MV-4-11 (cell line): ENCODE data around the gene TRIM9.

Experiments used
- DNase-seq: peaks from one replicate; lab custom pipeline; 2025; lab: John Stamatoyannopoulos, UW

TRIM9 gene

DNA sequence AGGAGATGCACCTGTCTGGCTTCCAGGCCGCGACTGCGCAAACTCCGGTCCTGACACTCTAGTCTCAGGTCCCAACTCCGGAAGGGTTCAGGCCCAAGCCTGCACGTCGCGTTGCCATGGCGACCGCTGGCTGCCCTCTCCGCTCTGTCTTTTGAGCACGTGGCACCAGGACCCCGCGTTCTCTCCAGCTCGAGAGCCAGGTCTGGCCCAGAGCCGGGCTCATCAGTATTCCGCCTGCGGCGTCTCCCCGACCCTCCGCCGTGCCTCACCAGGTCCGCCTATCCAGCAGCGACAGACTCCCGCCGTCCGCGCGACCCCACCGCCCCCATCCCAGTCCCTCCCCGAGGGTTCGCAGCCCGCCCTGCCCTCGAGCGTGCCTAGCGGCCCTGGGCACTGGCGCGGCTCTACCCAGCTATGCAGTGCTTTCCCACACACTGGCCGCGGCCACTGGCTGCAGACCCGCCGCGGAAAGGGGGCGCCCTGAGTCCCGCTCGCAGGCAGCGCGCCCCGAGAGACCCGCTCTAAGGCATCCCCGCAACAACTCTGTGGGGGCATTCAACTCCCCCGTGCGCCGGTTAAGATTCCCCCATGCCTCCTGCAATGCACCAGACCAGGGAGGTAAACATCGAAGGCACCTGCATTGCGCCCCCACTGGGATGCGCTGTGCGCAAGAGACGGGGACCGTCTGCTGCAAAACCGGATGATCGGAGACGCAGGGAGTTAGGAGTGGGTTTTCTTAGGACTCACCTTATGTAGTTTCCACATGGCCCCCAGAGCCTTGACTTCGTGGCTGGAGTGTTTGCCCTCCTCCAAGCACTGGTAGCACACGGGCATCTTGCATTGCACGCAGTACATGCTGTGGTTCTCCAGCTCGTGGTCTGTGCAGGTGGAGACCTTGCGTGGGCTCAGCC is 1.3 kb downstream of the TRIM9 start:
- peak; percentile 2 for DNase-seq

DNA sequence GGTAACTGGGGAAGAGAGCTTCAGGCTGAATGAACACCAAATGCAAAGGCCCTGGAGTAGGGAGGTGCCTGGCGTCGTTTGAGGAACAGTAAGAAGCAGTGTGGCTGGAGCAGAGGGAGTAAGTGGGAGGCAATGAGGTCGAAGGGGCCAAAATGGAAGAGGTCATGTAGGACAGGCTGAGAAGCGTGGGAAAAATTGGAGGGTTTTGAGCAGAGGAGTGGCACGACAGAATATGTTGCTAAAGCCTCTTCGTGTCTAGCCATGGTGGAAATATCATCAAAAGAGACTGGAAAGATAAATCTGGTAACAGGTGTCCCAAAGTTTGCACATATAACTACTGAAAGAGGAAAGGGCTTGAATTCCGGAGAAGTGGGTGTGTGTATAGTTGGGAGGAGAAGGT is 1.9 kb downstream of the TRIM9 start:
- DNase-seq: no peak

DNA sequence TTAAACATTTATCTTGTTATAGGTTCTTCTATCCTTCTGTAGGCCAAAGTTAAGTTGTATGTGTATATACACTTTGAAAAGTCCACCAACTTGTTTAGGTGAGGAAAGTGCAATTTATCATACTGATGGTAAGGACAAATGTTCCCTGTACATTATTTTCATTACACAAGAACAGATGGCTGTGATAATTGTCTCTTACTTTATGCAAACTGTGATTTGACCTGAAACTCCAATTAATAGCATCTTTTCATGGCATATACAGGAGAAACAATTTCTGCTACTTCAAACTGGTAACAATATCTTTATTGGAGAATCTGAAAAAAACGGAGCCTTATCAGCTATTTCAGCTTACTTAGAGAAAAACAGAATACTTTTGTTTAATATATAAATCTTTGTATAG is 5.6 kb downstream of the TRIM9 start:
- no peak for DNase-seq

DNA sequence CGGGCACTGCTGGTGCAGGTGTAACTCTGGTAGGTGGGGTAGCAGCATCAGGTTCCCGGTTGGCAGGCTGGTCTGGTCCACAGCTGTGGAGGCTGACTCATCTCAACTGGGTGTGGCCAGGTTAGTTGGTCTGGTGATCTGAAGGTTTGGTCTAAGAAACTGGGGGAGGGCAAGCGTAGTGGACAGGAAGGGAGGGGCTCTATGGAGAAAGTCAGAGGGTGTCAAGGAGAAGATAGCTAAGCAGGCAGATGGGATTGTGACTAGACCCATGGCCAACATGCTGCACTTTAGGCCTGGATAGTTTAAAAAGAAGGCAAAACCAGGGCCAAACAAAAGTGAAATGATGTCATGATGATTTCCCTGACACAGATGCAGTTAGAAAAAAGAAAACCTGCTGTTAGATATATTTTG is 7.9 kb downstream of the TRIM9 start:
- DNase-seq: peak; percentile 2

DNA sequence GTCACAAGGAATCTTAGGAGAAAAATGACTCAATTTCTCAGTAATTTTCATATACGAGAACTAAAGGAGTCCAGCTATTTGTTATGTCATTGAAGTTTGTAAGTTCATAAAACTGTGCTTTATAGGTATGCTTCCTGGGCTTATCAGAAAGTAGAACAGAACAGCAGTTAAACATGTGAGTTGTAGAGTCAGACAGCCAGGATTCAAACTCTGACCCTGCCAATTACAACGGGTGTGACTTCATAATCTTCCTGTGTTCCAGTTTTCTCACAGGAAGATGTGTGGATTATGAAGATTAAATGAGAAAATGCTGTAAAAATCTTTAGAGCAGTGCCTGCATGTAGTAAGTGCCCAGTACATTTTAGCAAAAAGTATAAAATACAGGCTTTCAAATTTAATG is 8.9 kb downstream of the TRIM9 start:
- no peak for DNase-seq

DNA sequence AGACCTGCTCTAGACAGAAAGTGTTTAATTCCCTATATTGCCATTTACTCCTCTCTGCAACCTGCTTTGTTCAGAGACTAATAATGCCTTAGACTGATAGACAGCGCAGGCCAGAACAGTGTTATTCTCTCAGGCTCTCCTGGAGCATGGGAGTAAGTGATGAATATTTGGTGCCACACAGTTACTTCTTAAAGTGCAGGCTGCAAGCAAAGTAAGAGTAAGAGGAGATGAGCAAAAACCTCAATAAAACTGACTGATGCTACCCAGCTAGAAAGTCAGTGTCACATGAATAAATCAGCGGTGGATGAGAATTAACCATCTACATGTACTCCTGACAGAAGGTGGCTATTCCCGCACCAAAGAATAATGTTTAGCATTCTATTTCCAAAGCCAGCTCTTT is 9.9 kb downstream of the TRIM9 start:
- no peak for DNase-seq

DNA sequence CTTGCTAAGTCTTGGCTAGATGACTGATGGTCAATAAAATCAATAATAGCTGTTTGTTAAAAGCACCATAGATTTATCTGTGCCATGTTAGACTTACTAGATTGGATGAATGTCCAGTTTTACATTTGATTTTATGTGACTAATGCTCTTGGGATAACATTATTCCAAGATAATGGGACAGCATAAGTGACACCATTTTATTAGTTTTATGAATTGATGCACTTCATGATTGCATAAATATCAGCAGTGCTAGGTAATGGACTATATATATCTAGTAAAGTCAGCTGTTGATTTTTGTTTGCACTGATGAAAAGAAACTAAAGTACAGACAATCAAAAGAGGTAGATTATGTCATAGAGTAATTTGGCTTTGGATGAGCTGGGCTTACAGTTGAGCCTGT is 10.4 kb downstream of the TRIM9 start:
- no peak for DNase-seq

DNA sequence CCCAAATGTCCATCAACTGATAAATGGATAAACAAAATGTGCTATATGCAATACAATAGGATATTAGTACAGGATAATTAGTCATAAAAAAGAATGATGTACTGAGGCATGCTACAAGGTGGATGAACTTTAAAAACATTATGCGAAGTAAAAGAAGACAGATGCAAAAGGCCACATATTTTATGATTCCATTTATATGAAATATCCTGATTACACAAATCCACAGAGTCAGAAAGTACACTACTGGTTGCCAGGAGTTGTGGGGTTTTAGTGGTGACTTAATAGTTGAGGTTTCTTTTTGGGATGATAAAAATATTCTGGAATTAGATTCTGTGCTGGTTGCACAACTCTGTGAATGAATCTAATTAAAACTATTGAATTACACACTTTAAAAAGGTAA is 12.6 kb downstream of the TRIM9 start:
- DNase-seq: no peak

DNA sequence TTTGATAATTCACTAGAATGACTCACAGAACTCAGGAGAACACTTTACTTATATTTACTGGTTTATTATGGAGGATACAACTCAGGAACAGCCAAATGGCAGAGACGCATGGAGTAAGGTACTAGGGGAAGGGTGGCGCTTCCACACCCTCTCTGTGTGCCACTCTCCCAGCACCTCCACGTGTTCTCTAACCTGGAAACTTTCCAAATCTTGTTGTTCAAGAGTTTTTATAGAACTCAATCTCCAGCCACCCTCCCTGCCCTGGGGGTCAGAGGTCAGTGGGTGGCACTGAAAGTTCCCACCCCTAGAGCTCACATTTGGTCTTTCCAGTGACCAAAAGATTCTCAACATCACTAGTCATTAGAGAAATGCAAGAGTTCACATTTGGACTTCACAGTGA is 13.2 kb downstream of the TRIM9 start:
- DNase-seq: no peak

DNA sequence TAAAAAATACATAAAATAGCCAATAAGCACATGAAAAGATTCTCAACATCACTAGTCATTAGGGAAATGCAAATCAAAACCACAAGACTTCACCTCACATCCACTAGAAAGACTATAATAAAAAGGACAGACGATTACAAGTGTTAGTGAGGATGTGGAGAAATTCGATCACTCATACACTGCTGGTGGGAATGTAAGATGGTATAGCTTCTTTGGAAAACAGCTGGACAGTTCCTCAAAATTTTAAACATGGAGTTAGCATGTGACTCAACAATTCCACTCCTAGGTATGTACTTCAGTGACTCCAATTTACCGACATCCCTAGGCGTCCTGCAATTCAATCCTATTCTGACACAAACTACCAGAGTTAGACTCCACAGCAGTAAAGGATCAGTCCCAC is 13.7 kb downstream of the TRIM9 start:
- DNase-seq: no peak

DNA sequence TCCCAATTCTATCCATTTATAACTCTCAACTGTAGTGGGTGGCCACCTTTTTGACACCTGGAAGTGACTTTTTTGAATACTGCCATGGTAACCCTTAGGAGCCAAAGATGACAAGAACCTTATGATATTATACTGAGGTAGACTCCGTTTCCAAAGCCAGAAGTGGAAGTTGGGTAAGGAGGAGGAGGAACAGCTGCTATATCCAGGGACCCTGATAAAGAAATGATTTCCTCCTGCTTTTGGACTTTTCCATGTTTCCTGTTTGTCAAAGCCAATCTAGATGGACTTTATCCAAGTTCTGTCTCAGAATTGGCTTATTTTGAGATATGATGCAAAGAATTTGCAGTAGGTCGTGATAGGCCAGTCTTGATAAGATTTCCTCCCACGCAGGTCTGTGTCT is 14.3 kb downstream of the TRIM9 start:
- DNase-seq: no peak

DNA sequence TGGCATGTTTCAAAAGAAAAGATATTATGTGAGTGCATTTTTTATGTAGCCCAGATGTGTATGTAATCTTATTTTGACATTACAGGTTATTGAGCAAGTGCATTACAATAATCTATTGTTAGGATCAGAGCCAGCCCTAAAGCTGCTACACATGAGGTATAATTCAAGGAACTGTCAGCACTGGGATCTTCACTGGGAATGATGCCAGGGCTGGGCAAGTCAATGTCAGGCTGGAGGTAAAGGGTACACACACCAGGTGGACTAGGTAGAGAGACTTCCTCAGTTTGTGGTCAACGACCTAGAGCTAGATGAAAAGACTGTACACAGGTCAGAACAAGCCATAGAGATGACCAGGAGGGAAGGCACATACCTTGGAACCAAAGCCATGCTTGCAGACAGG is 15.4 kb downstream of the TRIM9 start:
- DNase-seq: no peak

DNA sequence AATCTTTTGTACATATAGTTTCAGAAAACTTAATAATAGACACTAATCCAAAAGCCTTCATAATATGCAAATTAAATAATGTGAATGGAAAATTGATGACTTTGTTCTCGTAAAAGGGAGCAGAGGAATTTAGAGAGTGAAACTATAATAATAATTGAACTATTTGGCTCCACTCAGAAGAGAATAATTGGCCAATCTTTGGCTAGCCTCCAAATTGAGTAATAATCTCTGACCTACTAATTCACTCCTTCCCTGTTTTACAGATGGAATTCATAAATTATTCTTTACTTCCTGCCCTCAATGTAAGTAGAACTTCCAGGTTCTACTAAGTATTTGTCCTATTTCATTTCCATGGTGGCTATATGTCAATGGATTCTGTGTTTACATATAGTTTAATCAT is 15.8 kb downstream of the TRIM9 start:
- DNase-seq: peak; percentile 41

DNA sequence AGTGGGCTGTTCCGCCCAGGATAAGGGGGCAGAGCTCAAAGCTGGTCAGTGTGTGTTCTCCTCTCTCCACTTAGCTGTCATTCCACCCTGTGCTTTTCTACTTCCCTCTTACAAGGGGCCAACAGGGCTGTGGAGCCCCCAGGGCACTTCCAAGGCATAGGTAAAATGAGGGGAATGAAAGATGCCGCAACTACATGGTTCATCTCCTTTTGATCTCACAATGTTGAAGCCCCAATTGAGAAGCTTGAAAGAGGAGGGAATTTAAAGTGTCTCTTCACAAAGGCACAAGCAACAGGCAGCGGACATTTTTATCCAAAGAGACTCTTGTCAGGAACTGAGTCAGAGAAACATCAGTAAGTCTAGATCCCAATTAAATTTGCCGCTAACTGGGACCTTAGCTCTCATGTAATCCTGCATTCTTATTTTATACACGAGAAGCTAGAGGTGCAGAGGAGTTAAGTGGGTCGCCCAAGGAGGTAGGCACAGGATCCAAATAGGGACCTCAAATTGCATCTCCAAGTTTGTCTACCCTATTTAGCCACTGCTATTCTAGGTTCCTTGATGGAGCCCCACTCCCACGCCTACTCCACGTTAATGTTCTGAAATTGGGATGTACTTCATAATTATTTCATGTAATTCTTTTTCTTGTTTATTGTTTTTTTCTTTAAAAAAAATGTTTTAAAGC is 20.1 kb downstream of the TRIM9 start:
- DNase-seq: no peak

DNA sequence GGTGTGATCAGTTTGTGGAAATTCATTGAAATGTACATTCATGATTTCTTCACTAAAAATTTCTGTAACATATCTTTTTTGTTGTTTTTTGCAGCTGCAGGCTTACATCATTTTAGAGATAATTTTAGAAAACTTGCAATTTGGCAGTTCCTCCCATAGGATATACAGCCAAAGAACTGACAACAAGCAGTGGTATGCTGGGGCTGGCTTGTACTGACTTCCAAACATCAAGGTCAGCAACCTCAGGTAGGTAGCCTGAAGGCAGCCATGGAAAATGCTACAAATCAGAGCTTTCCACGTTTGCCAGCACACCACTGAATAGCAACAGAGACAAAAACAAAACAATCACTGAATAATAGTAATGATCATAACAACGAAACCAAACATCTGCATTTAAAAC is 21.2 kb downstream of the TRIM9 start:
- DNase-seq: peak; percentile 45

DNA sequence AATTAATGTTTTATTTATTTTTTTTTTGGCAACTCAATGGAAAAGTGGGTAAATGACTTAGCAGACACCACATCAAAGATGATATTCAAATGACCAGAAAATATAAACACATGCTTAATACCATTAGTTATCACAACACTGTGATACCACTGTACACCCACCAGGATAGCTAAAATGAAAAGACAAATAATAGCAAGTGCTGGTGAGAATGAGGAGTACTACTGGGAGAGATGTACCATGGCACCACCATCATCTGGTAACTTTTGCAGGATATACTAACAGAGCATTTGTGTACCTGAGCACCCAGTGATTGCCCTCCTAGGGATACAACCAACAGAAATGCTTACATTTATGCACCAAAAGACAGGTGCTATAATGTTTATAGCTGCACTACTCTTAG is 21.9 kb downstream of the TRIM9 start:
- no peak for DNase-seq

DNA sequence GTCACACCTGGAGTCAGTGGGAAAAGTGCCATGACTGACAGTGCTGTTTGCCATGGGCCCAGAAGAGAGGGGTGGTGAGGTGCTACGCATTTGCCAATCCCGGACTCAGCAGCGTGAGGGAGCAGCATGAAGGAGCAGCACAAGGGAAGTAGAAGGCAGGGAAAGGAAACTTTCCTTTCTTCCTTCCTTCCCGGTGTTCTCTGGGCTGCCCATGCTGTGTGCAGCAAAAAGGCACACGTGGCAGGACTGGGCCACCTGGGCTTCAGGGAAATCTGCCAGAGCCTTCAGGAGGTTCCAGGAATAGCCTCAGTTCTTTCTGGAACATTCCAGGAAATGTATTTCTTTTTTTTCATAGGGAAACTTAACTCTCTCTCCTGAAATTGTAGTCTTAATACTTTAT is 23.0 kb downstream of the TRIM9 start:
- no peak for DNase-seq

DNA sequence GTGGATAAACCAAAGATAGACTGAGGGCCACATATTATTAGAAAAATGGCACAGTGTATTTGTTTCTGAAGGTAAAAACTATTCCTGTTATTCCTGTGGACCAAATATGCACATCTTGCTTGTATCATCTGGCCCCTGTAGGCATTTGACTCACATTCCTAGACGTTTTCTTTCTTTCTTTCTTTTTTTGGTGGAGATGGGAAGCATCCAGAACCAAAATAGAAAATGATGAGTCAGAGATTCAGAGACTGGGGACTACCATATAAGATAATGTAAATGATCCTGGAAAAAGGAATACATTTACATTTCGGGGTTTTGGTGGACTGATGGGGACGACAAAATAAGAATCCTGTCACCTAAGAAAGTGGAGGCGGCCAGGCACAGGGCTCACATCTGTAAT is 24.2 kb downstream of the TRIM9 start:
- no peak for DNase-seq

DNA sequence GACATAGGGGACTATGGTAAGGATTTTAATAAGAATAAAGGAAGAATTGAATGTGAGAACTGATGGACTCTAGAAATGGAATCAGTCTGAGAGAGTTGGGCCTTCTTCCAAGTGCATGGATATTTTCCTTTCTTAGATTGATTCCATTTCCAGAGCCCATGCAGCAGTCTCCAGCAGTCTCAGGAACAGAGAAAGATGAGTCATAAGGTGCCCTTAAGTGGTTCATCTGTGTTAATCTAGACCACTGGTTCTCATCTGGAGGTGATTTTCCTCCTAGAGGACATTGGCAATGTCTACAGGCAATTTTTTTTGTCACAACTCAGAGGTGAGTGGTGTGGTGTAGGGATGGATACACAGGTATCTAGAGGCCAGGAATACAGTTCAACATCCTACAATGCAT is 25.9 kb downstream of the TRIM9 start:
- no peak for DNase-seq

DNA sequence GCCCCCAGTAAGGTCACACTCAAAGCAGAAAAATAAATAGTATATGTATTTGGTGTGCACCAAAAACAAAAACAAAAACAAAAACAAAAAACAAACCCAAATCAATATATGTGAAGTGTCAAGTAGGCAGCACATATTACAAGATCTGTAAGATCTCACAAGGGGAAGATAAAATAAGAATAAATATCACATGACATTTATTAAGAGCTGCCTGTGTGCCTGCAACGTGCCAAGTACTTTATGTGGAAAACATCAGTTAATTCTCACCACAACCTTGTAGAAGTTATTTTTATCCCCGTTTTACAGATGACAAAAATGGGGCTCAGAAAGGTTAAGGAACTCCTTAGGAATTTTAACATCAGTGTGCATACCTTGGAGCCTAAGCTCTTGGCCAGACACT is 26.6 kb downstream of the TRIM9 start:
- no peak for DNase-seq

DNA sequence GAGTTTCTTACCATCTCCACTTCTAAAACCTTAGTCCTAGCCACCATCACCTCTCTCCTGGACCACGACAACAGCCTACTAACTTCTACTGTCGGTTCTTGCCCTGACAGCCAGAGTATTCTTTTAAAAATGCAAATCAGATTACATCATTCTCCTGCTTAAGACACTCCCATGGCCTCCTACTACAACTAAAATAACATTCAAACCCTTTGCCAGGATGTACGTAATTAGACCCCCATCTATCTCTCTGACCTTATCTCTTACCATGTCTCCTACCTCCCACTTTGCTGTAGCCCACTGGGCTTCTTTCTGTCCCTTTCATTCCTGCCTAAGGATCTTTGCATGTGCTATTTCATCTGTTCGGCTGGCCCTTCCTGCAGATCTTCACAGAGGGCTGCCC is 27.6 kb downstream of the TRIM9 start:
- DNase-seq: no peak

DNA sequence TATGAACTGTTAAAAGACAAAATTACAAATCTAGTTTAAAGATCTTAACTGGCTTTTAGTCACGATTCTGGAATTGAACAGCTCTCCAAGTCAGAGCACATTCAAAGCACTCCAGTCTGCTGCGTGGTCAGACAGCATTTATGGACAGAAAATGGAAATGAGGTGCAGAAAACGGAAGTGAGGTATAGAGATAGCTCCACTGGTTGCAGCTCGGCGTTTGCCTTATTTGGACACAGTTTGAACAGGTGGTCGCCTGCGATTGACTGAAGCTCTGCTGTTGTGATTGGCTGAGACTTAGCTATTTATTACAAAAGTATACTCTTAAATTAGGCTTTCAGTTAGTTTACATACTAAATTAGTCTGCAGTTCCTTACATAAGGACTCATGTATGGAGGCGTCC is 28.3 kb downstream of the TRIM9 start:
- DNase-seq: no peak

DNA sequence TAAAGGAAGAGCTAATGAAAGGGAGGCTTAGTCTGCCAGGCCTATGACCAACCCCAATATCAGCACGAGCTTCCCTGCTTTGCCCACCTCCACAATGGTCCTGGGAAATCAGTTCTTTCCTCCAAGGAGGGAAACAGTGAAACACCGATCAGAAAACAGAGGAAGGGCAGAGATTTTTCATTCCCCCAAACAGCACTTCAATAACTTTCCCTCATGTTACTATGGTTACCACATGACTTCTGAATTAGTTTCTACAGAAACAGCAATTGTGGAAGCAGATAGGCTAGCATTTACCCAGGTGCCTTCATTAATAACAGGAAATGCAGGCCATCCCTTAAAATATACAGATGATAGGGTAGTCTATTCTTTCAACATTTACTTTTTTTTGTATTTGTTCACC is 35.9 kb downstream of the TRIM9 start:
- no peak for DNase-seq

DNA sequence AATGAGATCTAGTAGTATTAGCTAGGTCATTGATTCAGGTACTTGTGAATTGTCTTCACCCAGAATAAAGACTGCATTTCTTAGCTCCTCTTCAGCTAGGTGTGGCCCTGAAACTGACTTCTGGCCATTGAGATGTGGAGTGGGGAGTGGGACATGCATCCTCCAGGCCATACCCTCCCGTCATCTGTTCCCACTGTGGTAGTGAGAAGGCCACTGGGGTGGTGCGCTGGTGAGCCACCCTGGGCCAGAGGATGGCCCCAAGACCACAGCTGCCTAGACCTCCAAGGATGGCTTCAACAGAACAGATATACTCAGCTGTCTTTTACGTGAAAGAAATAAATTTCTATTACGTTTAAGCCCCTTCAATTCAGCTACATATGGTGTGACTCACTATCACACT is 36.5 kb downstream of the TRIM9 start:
- DNase-seq: no peak
